GM12878 (cell line): Measurements from ENCODE around the gene FAM193A. TPM values are rescaled to one million over a fixed set of nuclear protein-coding genes. Genes with fewer than 3 reads are reported as not detected.

ENCODE experiments used
- ATAC-seq: fragments of 200-7000 bp; cut with Tn5 transposase; 3 replicates; pipeline ENCODE4 v1.9.1; 2020; ENCODE audit warnings: mild to moderate bottlenecking, moderate library complexity
- BruUV-seq: library from RNA; stranded (reverse); fragments of 400-500 nt; replicated peaks from 2 replicates; lab custom pipeline; 2021; lab: Mats Ljungman, UMichigan
- CTCF ChIA-PET: fragments of 300-600 bp; sonication (Branson Sonifier 250); formaldehyde crosslinking; extraction: SDS; loops from one replicate; lab custom pipeline; 2021; ENCODE audit warnings: inconsistent platforms; lab: Yijun Ruan, JAX
- POLR2A ChIA-PET: fragments of 350-600 bp; formaldehyde crosslinking; extraction: SDS; loops from one replicate; lab custom pipeline; 2021; ENCODE audit warnings: inconsistent platforms; lab: Charles Lee
- RAD21 ChIA-PET: fragments of 300-600 bp; sonication (Branson Sonifier 250); formaldehyde crosslinking; loops from one replicate; lab custom pipeline; 2023; ENCODE audit warnings: antibody characterized with exemption; ENCODE audit not compliant: unreplicated experiment; lab: Charles Lee
- SMC1A ChIA-PET: fragments of 300-600 bp; sonication (Branson Sonifier 250); formaldehyde crosslinking; loops from one replicate; lab custom pipeline; 2023; ENCODE audit not compliant: unreplicated experiment, uncharacterized antibody; lab: Charles Lee
- DNase-seq: peaks from one replicate; pipeline ENCODE4 v3.0.0-alpha.2; 2011; ENCODE audit warnings: low read depth, low spot score
- FAIRE-seq: peaks from 3 replicates; lab custom pipeline; 2011; peaks lifted over from hg19 to GRCh38; lab: Jason Lieb, UNC
- H2AFZ ChIP-seq: 2 replicates; pipeline ENCODE4 v1.6.0; 2011; ENCODE audit warnings: low read depth, low read length, control low read depth; ENCODE audit not compliant: control insufficient read depth
- H3K27ac ChIP-seq: 2 replicates; pipeline ENCODE4 v1.5.1; 2011; ENCODE audit warnings: control low read depth; ENCODE audit not compliant: control insufficient read depth, insufficient read depth
- H3K27me3 ChIP-seq, 2 experiments: replicated peaks in 1 of 2; 2 replicates each; pipeline versions ENCODE4 v1.6.0 to v1.6.1; 2011; ENCODE audit warnings: low read length in 1 of 2; ENCODE audit not compliant: control insufficient read depth in 2 of 2, insufficient read depth in 2 of 2
- H3K36me3 ChIP-seq, 2 experiments: 2 replicates each; pipeline ENCODE4 v1.5.1; 2011; ENCODE audit warnings: low read length in 1 of 2; ENCODE audit not compliant: control insufficient read depth in 2 of 2, insufficient read depth in 2 of 2
- H3K4me1 ChIP-seq: 2 replicates; pipeline ENCODE4 v1.6.1; 2011; ENCODE audit warnings: mild to moderate bottlenecking, low read length, moderate library complexity, mixed read lengths; ENCODE audit not compliant: control insufficient read depth, insufficient read depth
- H3K4me2 ChIP-seq: 2 replicates; pipeline ENCODE4 v1.6.0; 2011; ENCODE audit warnings: control low read depth; ENCODE audit not compliant: control insufficient read depth, insufficient read depth
- H3K4me3 ChIP-seq: fragments of 200-600 bp; sonication (generic); 2 replicates; pipeline ENCODE4 v1.5.1; 2016
- H3K79me2 ChIP-seq: 2 replicates; pipeline ENCODE4 v1.6.0; 2011; ENCODE audit warnings: low read length; ENCODE audit not compliant: control insufficient read depth, insufficient read depth
- H3K9ac ChIP-seq: 2 replicates; pipeline ENCODE4 v1.8.0; 2011; ENCODE audit warnings: low read length, control low read depth, mixed read lengths; ENCODE audit not compliant: control insufficient read depth, insufficient read depth
- H3K9me3 ChIP-seq: replicated peaks from 3 replicates; pipeline ENCODE4 v1.5.1; 2011; ENCODE audit warnings: mild to moderate bottlenecking, low read length; ENCODE audit not compliant: control insufficient read depth, insufficient read depth
- H4K20me1 ChIP-seq: 2 replicates; pipeline ENCODE4 v1.6.0; 2011; ENCODE audit not compliant: control insufficient read depth, insufficient read depth
- CEBPB ChIP-seq, 2 experiments: fragments of 150-350 bp in 1 of 2; IDR thresholded peaks; 2 replicates each; pipeline ENCODE4 v1.6.1; 2012 to 2014; ENCODE audit warnings: low read depth in 2 of 2, low read length in 2 of 2, borderline replicate concordance in 1 of 2, inconsistent platforms in 1 of 2
- KLF5 ChIP-seq: fragments of 450-650 bp; IDR thresholded peaks from 2 replicates; pipeline ENCODE4 v1.6.1; 2014; ENCODE audit warnings: mild to moderate bottlenecking; ENCODE audit not compliant: partially characterized antibody
- MLLT1 ChIP-seq: fragments of 450-650 bp; IDR thresholded peaks from 2 replicates; pipeline ENCODE4 v1.6.1; 2016; ENCODE audit warnings: mild to moderate bottlenecking
- POU2F2 ChIP-seq: IDR thresholded peaks from 3 replicates; pipeline ENCODE4 v1.6.1; 2011; ENCODE audit warnings: low read depth, mild to moderate bottlenecking, low read length, borderline replicate concordance
- RBBP5 ChIP-seq: fragments of 200-600 bp; sonication (generic); conservative IDR thresholded peaks from 2 replicates; pipeline ENCODE4 v1.6.1; 2016
- ZNF687 ChIP-seq: fragments of 450-650 bp; IDR thresholded peaks from 2 replicates; pipeline ENCODE4 v1.6.1; 2017; ENCODE audit warnings: mild to moderate bottlenecking, moderate library complexity
- WGBS: methylation state at CpG from one replicate; pipeline ENCODE4 v1.1.6; 2016; ENCODE audit warnings: low lambda C conversion rate; ENCODE audit not compliant: insufficient replicate concordance, insufficient coverage; ENCODE audit errors: missing lambda C conversion rate; 5-methylcytosine and 5-hydroxymethylcytosine counted together
- in situ Hi-C: fragments of 300-500 bp; cut with MboI; formaldehyde crosslinking; loops from 9 replicates; pipeline ENCODE4 v1.14.3; 2018; ENCODE audit warnings: mixed read lengths
- intact Hi-C: fragments of 100-400 bp; cut with micrococcal nuclease; formaldehyde crosslinking; loops from one replicate; pipeline ENCODE4 v1.14.2; 2022; ENCODE audit not compliant: unreplicated experiment
- polyA plus RNA-seq, 11 experiments: library from polyadenylated mRNA; depleted of rRNA in 4 of 11; unstranded in 6 of 11; stranded (reverse) in 5 of 11; fragments of >200 nt; fragmentation: Nextera tagmentation in 4 of 11; fragmentation: Illumina TruSeq in 1 of 11; extraction: Ambion mirVana in 4 of 11; extraction: Trizol in 1 of 11; gene quantifications; 1 replicate in 1 of 11; 2 replicates in 10 of 11; pipeline versions ENCODE4 v1.2.1 to v1.2.3, GENCODE V29; 2011 to 2016; ENCODE audit warnings: inconsistent platforms in 2 of 11, missing spikeins in 2 of 11, low read depth in 1 of 11
- total RNA-seq, 4 experiments: library from RNA; depleted of rRNA in 3 of 4; stranded (reverse); fragments of >200 nt in 3 of 4; fragmentation: Illumina TruSeq in 1 of 4; extraction: Trizol in 1 of 4; gene quantifications; 2 replicates each; pipeline versions ENCODE4 v1.2.1 to v1.2.3, GENCODE V29; 2013 to 2021

Gene FAM193A
- total and polyA plus RNA-seq, 10 of the 15 experiments (the other 5 are each of a cell fraction or from before 2014, with no cell fraction given), result 0.52 to 23.3 (median 7.4) TPM

GRCh38 chr4:2722033-2722432 is 185.6 kb downstream of the FAM193A start:
- no peak for FAIRE-seq
- RAD21 ChIA-PET, result no interaction called here
- no peak for DNase-seq
- WGBS, result 98% methylated on average over 9 of the region's 9 CpGs
- no peak for ATAC-seq
- Histone ChIP-seq H3K27me3 (no peaks in the 10 kb centered on the region), H3K27ac (no peak overlapping the region), H3K4me1 (no peaks in the 10 kb centered on the region), H3K79me2 (no peaks in the 10 kb centered on the region), H4K20me1 (no peaks in the 10 kb centered on the region), H2AFZ (no peak overlapping the region), H3K4me3 (no peak overlapping the region), H3K9me3 (no peaks in the 10 kb centered on the region), H3K36me3 (peaks cover 3 to 20% of the 10 kb centered on the region in 2 experiments), H3K9ac (no peak overlapping the region), H3K4me2 (no peak overlapping the region)
- no TSS peak for BruUV-seq
- POLR2A ChIA-PET, result no interaction called here
- SMC1A ChIA-PET, result no interaction called here
- intact Hi-C loops, result no loop called here
- in situ Hi-C loops, result no loop called here
- TF ChIP-seq KLF5 (no peak), RBBP5 (no peak), MLLT1 (no peak), POU2F2 (no peak), ZNF687 (no peak), CEBPB (IDR thresholded peaks at IDR 0.05; ENCODE audit: borderline replicate concordance in 1 of 2, low read depth in 2 of 2, low read length in 2 of 2) (no peak)
- CTCF ChIA-PET, result no interaction called here
